Putamen (tissue), 1 donor: ENCODE data around the gene FBN3.
"Not testable (repeated sequence)": the region's sequence is repeated elsewhere in the genome, so short reads cannot be mapped to it uniquely, and the experiment has no call there.

Source experiments
- DNase-seq: peaks from one replicate; pipeline ENCODE4 v3.0.0-alpha.2; 2016; ENCODE audit warnings: low spot score

FBN3 gene

DNA sequence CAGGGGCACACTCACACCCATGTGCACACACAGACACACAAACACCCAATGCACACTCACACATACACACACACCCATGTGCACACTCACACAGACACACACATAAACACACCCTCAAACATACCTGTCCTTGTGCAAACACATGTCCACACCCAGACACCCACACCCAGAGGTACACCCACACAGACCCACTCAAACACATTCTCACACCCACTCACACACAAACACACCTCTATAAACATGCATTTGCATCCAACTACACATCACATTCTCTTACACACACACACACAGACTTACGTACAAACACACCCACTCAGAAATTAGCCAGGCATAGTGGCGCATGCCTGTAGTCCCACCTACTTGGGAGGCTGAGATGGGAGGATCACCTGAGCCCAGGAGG lies 31.4 kb downstream of the FBN3 start:
- no peak for DNase-seq

DNA sequence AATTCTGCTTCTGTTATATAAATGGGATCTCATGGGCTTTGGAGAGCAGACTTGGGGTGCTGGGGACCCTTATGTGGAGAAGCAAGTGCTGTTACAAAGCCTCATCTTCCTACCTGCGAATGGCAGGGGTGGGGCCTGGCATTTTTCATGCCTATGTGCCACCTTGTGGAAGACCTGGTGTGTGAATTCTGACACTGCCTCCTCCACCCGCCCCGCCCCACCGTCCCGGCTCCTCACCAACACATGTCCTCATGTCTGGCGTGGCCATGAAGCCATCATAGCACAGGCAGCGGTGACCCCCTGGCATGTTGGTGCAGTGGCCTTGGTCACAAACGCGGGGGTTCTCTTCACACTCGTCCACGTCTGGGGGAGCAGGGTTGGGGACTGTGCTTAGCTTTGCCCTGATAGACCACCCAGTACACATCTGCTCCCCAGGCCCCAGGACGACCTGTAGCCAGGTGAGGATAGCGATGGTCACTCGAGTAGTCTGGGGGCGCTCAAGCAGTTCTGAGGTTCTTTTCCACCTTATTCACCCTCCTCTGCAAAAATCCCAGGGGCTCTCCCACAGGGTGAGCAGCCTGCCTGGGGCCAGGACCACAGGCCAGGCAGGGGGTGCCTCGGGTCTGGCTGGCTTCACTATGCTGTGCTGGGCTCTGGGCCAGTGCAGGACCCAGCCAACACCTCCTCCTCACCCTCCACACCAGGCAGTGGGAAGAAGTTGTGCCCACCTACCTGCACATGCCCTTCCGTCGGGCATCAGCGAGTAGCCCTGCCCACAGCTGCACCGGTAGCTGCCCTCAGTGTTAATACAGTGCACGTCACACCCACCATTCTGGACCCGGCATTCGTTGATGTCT lies 32.7 kb downstream of the FBN3 start:
- no peak for DNase-seq

DNA sequence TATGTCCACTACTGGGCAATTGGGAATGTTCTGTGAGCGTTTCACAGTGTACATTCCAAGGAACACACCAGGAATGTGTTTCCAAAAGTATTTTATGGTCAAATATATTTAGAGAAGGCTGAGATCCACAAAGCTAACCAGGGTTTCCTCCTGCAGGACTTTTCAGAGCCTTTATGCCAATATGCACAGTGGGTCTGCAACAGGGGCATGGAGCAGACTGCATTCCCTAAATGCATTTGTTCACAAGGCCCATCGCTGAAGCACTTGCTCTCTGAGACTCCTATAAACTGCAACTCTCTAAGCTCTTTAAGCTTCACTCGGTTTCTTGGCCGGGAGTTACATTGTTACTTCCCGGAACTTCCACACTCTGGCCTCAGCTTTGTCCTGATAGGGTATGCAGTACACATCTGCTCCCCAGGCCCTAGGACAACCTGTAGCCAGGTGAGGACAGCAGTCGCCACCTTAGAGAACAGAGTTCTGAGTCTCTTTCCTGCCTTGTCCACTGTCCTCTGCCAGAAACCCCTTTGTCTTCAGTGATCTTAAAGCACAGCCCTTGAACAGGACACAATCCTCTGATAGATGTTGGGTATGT lies 33.5 kb downstream of the FBN3 start:
- DNase-seq = no peak

DNA sequence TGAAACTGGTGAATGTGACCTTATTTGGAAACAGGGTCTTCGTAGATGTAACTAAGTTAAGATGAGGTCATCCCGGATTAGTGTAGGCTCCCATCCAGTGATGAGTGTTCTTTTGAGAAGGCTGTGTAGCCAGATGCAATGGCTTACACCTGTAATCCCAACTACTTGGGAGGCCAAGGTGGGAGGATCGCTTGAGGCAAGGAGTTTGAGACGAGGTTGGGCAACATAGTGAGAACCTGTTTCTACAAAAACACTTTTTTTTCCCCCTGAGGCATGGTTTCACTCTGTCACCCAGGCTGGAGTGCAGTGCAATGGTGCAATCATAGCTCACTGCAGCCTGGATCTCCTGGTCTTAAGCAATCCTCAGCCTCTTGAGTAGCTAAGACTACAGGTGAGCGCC lies 36.4 kb downstream of the FBN3 start:
- DNase-seq = no peak

DNA sequence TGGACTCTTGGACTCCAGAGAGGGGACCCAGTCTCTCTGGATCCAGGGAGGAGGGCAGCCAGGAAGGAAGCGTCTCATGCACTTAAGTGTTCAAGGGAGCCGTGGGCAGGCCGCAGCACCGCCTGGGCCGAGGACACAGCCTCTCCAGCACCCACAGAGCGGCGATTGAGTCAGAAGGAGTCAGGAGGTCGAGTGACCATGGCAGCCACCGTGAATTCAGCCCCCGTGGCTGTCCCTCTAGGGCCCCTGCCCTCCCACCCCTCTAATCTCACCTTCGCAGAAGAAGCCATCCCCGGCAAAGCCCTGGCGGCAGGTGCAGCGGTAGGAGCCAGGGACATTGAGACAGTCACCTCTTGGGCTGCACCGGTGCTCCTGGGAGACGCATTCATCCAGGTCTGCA lies 38.0 kb downstream of the FBN3 start:
- DNase-seq = no peak

DNA sequence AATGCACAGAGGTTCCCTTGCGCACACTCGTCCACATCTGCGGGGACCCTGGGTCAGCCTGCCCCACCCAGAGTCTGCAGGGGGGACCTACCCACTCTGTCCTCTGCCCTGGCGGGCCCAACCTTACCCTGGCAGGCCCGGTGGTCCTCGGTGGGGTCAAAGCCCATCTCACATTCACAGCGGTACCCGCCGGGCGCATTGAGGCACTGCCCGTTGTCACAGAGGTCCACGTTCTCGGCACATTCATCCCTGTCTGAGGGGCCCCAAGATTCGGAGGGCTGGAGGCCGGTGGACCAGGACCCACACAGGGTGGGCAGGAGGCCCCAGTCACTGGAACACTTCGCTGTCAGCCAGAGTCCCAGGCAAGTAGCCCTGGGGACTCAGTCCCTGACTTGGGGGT lies 38.5 kb downstream of the FBN3 start:
- no peak for DNase-seq

DNA sequence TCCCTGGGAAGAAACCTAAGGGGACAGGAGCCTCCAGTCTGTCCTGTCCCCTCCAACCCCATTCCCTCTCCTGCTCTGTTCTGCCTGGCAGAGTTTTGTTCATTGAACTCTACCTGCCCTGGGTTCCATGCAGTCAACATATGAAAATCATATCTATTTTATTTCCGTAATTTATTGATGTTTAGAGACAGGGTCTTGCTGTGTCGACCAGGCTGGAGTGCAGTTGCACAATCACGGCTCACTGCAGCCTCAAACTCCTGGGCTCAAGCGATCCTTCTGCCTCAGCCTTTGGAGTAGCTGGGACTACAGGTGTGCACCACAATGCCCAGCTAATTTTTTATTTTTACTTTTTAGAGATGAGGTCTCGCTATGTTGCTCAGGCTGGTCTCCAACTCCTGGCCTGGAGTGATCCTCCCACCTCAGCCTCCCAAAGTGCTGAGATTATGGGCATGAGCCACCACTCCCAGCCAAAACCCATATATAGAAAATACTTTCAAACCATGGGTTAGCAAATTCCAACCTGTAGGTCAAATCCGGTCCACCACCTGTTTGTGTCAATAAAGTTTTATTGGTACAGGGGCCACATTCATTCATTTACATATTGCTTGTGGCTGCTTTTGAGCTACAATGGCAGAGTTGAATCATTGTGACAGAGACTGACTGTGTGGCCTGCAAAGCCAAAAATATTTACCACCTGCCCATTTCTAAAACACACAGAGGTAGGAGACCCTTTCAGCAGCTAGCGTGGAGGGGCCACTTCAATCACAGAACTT lies 39.3 kb downstream of the FBN3 start:
- DNase-seq = no peak

DNA sequence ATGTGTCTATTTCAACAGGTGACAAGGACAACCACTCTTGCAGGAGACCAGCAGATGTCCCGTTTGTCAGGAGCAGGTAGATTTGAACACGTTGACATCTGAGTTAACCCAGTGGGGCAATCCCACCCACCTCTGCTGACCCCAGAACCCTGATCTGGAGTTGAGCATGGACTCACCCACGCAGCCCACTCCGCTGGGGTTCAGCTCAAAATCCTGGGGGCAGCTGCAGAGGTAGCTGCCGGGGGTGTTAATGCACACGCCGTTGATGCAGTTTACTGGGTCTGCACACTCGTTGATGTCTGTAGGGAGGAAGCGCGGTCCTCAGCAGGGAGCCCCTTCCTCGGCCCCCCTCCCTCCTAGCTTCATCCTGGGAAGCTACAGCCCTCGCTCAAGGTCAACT lies 39.9 kb downstream of the FBN3 start:
- no peak for DNase-seq

DNA sequence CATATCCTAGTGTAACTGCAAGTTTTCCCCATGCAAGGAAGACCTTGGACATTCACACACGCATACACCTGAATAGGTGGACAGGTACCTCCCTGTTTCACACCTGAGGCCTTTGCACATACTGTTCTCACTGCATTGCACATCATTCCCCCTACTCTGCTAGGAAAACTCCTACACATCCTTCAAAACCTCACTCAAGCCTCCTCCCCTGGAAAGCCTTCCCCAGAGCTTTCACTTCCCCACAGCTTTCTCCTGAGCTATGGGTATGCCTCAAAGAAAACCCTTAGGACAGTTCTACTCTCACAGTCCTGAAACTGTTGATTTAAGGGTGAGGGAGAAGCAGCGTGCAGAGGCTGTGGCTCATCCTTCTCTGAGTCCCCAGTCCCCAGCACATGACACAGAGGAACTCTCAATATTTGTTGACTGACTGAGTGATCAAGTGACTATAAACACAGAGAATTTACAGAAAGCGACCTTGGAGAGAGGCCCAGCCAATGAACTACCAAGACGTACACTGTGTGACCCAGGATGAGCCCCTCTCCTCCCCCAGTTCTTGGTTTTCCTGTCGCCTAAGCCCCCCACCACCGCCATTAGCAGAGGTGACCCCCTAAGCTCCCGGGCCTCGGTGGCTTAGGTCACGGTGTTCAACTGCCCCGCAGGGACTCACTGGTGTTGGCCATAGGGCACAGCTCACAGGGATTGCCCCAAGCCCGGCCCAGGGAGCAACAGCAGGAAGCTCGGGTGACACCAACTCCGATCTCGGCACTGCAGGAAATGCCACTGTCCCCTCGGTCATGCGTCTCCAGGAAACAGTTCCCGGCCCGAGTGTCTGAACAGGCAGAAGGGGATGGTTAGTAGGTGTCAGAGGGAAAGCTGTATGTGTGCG lies 40.6 kb downstream of the FBN3 start:
- no peak for DNase-seq

DNA sequence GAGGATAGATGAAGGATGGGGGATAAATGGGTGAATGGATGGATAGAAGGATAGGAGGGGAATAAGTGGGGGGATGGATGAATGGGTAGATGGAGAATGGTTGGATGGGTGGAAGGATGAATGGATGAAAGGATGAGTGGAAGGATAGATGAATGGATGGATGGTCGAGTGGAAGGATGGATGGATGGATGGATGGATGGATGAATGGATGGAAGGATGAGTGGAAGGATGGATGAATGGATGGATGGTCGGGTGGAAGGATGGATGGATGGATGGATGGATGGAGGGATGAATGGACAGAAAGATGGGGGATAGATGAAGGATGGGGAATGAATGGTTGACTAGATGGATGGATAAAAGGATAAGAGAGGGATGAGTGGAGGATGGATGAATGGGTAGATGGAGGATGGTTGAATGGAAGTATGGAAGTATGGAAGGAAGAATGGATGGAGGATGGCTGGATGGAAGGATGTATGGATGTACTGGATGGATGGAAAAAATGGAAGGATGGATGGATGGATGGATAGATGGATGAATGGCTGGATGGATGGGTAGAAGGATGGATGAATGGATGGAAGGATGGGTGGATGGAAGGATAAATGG lies 42.0 kb downstream of the FBN3 start:
- no peak for DNase-seq

DNA sequence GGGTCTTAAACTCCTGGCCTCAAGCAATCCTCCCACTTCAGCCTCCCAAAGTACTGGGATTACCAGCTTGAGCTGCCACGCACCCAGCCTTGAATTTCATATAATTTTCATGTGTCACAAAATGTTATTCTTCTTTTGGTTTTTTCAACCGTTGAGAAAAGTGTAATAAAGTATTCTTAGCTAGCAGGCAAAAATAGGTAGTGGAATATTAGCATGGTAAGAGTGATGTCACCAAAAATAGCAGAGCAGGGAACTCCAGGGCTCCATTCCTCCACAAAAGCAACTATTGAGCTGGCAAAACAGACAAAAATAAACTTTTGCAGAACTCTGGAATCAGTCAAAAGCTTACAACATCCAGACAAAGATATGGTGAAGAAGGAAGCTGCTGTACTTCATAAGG lies 43.9 kb downstream of the FBN3 start:
- DNase-seq = peak; percentile 60

DNA sequence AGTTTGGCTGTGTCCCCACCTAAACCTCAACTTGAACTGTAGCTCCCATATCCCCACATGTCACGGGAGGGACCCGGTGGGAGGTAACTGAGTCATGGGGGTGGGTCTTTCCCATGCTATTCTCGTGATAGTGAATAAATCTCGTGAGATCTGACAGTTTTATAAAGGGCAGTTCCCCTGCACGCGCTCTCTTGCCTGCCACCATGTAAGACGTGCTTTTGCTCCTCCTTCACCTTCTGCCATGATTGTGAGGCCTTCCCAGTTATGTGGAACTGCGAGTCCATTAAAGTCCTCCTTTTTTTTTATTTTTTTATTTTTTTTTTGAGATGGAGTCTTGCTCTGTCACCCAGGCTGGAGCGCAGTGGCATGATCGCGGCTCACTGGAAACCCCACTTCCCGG lies 47.5 kb downstream of the FBN3 start:
- DNase-seq = not testable (repeated sequence)

DNA sequence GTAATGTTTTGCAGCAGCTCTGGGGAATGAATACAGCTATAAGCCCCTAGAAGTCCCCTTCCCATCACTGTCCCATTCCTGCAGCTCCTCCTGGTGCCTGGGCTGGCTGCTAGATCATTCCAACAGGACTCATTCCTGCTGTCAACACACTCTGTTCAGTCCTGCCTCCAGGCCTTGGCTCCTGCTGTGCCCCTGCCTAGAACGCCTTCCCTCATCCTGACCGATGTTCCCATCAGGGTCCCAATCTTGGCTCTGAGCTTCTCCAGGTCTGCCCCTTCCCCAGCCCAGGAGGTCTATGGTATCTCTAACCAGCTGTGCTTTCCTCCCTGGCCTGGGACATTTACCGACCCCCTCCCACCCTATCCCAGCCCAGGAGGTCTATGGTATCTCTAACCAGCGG lies 48.1 kb downstream of the FBN3 start:
- no peak for DNase-seq

DNA sequence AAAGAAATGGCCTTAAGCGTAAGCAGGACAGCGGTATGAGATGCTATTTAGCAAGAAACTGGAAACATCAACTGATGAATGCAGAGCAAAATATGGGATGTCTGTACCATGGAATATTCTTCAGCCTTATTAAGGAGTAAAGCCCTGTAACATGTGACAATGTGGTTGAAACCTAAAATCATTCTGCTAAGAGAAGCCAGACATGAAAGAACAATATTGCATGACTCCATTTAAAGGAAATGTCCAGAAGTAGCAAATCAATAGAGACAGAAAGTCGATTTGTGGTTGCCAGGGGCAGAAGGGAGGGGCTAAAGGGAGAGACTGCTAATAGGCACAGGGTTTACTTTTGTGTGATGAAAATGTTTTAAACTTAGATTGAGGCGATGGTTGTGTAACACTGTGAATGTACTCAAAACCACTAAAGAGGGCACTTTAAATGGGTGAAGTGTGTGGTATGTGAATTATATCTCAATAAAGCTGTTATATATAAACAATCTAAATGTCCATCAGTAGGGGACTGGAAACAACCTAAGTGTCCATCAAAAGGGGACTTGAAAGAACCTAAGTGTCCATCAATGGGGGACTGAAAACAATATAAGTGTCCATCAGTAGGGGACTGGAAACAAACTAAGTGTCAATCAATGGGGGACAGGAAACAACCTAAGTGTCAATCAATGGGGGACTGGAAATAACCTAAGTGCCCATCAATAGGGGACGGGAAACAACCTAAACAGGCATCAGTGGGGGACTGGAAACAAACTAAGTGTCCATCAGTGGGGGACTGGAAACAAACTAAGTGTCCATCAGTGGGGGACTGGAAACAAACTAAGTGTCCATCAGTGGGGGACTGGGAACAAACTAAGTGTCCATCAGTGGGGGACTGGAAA lies 51.5 kb downstream of the FBN3 start:
- no peak for DNase-seq

DNA sequence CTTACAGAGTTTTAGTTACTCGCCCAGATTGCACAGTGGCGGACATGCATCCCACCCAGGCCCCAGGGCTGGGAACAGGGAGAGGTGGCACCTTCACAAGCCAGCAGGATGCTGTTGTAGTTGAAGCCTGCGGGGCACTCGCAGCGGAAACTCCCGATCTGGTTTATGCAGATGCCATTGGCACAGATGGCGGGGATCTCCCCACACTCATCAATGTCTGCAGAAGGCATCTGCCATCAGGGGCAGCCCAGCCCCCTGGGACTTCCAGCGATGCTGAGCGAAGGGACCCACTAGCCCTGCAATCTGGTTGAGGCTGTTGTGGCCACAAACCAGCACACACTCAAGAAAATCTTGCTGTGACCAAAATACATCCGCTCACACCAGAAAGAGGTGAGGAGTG lies 52.2 kb downstream of the FBN3 start:
- DNase-seq = no peak

DNA sequence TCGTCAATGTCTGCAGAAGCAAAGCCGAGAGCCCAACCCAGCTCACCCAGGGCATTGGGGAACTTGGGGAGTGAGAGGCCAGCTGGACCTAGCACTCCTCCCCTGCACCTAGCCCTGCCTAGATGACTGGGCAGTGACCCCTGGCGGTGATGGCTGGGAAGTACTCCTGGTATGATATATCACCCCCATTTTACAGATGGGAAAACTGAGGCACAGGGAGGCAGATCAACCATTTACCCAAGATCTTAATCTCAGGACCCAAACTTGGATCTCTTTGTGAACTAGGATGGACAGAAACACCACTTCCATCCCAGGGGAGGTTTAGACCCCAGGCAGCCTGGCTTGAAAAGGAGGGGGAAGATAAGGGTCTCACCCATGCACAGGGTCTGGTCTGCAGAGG lies 53.3 kb downstream of the FBN3 start:
- DNase-seq = no peak

DNA sequence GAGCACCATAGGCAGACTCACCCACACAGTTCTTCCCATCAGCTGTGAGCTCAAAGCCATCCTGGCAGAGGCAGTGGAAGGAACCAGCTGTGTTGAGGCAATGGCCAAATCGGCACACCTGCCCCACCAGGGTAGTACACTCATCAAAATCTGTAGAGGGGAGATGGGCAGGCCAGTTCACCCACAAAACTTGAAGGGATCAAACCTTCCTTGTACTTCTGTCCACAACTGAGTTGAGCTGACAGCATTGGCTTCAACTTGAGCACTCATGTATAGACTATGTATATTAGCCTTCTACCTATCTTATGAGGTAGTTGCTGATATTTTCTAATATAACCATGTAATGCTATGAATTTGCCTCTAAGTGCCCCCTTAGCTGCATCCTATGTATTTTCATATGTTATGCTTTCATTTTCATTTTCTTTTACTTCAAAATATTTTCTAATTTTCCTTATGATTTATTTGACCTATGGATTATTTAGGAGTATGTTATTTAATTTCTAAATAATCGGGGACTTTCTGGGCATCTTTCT lies 54.0 kb downstream of the FBN3 start:
- DNase-seq = no peak

DNA sequence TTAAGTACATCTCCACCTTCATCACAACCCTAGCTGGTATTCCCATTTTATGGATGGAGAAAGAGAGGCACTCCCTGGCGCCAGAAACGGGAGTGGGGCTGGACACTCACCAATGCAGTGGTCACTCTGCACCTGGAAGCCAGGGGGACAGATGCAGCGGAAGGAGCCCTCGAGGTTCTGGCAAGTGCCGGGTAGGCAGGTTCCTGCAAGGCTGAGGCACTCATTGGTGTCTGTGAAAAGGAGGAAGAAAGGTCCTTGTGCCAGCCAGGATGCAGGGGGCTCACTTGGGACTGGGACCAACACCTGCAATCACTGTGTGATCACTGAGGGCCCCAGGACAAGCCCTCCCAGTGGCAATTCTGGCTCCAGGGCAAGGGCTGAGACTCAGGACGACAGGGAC lies 55.1 kb downstream of the FBN3 start:
- no peak for DNase-seq

DNA sequence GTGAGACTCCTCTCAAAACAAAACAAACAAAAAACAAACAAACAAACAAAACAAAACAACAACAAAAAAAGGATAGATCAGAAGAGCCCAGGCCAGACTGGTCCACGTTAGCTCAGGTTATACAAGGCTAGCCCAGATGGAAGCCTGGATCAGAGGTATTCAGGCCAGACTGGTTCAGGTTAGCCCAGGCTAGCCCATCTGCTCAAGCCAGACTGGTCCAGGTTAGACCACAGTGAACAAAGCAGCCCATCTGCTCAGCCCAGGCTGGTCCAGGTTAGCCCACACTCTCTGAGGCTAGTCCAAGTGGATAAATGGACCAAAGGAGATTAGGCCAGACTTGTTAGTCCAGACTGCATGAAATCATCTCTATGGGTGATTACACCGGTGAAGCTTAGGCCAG lies 55.7 kb downstream of the FBN3 start:
- DNase-seq = no peak

DNA sequence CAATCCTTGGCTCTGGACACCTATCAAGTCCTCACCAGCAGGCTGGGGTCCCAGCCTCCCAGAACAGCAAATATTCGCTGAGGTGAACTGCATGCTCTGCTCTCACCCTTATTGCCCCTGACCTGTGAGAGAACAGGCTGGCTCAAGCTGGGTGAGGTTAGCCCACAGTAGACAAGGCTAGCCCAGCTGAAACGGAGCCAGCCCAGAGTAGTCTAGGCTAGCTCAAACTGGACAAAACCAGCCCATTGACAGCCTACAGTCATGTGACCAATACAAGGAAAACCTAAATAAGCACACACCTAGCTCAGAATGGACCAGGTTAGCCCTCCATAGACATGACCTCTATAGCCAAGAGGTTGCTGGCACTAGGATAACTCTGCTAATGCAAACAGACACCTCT lies 58.4 kb downstream of the FBN3 start:
- DNase-seq = no peak
